Measurements from ENCODE around the gene CFDP1. TPM values are rescaled to one million over a fixed set of nuclear protein-coding genes. Genes with fewer than 3 reads are reported as not detected.
"Not testable (repeated sequence)": the region's sequence is repeated elsewhere in the genome, so short reads cannot be mapped to it uniquely, and the experiment has no call there.

The CFDP1 gene
- total RNA-seq, 1 donor from 2014 or later, result 35.4 TPM

DNA sequence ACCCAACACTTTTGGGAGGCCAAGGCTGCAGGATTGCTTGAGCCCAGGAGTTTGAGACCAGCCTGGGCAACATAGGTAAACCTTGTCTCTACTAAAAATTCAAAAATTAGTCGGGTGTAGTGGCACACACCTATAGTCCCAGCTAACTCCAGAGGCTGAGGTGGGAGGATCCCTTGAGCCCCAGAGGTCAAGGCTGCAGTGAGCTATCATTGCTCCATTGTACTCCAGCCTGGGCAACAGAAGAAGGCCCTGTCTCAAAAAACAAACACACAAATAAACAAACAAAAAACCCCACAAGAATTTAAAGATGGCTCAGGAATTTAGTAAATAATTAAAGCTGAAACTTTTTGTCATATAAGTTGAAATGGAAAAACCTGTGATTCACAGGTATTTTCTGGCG lies 33.5 kb upstream of the CFDP1 start:
- Mint-ChIP-seq H3K4me3 (no peak overlapping the region), H3K9me3 (no peaks in the 10 kb centered on the region), H3K27ac (no peak overlapping the region), H3K36me3 (ENCODE audit: low read depth) (peaks cover 2% of the 10 kb centered on the region), H3K4me1 (ENCODE audit: low read depth) (peaks cover 27% of the 10 kb centered on the region), H3K27me3 (ENCODE audit: insufficient read depth) (peaks cover 7% of the 10 kb centered on the region)
- DNase-seq (ENCODE audit: low spot score), result no peak
- intact Hi-C loops (cut with micrococcal nuclease), result loop anchor here (10.0 kb wide), 2 partner anchors 1172 to 1838 kb away; partner anchors contain the start of gene PSMD7

DNA sequence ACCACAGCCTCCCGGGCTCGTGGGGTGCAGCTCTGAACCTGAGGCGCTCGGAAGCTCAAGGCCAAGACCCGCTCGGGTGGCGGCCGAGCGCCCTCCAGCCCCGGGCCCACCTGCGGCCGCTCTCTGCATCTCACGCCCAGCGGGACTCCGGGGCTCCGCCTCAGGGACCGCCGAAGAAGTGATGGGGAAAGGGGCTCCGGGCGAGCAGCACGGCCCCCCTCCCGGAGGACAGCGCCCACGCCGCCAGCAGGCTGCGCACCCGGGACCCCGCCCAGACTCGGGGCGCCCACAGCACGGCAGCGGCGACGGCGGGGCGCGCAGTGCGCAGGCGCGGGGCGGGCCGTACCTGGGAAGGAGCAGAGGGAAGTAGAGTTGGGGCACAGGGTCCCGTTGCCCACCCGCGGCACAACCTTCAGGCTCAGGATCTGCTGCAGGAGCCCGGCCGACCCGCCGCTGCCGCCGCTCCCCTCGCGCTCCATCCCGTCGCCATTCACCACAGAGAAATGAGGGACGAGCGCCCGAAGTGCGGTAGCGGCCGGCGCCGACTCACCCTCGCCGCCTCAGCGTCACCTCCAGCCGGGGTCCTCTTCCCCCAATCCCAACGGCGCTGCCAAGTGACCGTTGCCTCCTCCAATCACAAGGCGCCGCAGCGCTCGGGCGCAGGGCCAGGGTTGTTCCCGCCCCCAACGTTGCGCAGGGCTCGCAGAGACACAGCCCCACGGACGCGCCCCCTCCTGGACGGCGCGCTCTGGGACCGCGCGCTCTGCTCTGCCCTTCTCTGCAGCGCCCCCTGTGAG lies 31.0 kb upstream of the CFDP1 start, which contains the start of gene TMEM170A:
TMEM170A (minus strand) TSS at position 568 of the 797 bp plus-strand sequence; CDS start at position 479, 89 bp downstream.
- DNase-seq (ENCODE audit: low spot score), result peak; percentile 99
- peak within 1 kb of the TSS; percentile 94 for H3K4me3 Mint-ChIP-seq
- no peaks in the 10 kb centered on the region for H3K9me3 Mint-ChIP-seq
- intact Hi-C loops (cut with micrococcal nuclease), result loop anchor here (1.0 to 10.0 kb wide), 15 partner anchors 31 to 1840 kb away; partner anchors contain the start of genes ADAT1, CFDP1, GABARAPL2 and KARS1
- peak within 1 kb of the TSS; percentile 95 for H3K27ac Mint-ChIP-seq
- peaks cover 45% of the 10 kb centered on the region for H3K4me1 Mint-ChIP-seq (ENCODE audit: low read depth)
- H3K27me3 Mint-ChIP-seq (ENCODE audit: insufficient read depth), result peaks cover 7% of the 10 kb centered on the region
- H3K36me3 Mint-ChIP-seq (ENCODE audit: low read depth), result peaks cover 14% of the 10 kb centered on the region

DNA sequence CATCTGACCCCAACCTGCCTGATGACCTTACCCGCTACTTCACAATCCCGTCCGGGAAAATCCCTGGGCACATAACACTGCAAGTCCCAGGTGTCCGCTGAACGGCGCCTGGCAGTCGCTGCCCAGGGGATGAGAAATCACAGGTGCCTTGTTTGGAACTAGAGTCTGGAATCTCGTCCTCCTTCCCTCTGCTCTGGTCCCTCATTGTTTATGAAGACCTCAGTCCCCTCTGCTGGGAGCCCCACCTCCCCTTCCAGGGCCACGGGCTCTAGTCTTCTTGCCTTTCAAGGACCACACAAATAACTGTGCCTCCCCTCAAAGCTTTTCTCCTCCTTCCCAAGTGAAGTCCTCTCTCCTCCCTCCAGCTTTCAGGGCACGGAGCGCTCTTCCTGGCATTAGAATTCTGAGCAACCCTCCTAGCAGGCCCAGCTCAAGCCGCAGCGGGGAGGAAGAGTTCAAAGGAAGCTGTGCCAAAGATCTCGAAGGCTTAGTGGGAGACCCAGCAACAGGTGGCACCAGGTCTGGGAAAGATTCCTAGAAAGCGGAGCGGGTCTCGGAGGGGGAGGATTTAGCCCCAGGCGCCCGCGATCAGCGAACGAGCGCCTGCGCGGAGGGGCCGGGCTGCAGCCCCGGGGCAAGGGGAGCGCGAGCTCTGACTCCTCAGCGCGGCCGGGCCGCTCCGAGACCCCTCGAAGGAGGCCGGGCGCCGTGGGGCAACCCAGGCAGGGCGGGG lies 30.3 kb upstream of the CFDP1 start:
- H3K9me3 Mint-ChIP-seq; DNase-seq (ENCODE audit: low spot score); H3K27me3 Mint-ChIP-seq (ENCODE audit: insufficient read depth): not testable (repeated sequence)
- Mint-ChIP-seq H3K36me3 (ENCODE audit: low read depth) (peaks cover 14% of the 10 kb centered on the region), H3K4me1 (ENCODE audit: low read depth) (peaks cover 45% of the 10 kb centered on the region), H3K4me3 (peak overlapping the region; percentile 94), H3K27ac (peak overlapping the region; percentile 95)
- intact Hi-C loops (cut with micrococcal nuclease), result loop anchor here (1.0 to 10.0 kb wide), 15 partner anchors 30 to 1841 kb away; partner anchors contain the start of genes ADAT1, CFDP1, GABARAPL2 and KARS1

DNA sequence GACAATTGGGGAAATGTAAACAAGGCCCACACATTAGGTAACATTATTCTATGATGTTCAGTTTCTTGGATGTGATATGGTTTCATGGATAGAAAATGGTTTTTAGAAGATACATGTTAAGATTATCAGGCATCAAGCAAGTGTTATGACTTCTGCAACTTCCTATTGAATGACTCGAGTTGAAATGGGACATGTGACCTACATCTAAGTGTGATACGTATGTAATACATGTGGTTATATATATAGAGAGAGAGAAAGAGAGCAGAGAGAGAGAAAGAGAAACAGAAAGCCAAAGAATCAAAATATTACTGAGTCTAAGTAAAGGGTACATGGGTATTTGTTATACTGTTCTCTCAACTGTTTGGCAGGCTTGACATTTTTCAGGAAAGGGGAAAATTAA lies 29.5 kb upstream of the CFDP1 start:
- Mint-ChIP-seq H3K4me1 (ENCODE audit: low read depth) (peaks cover 45% of the 10 kb centered on the region), H3K9me3 (no peaks in the 10 kb centered on the region), H3K36me3 (ENCODE audit: low read depth) (peaks cover 14% of the 10 kb centered on the region), H3K4me3 (peak overlapping the region; percentile 94), H3K27ac (peak overlapping the region; percentile 95), H3K27me3 (ENCODE audit: insufficient read depth) (peaks cover 7% of the 10 kb centered on the region)
- DNase-seq (ENCODE audit: low spot score), result no peak
- intact Hi-C loops (cut with micrococcal nuclease), result loop anchor here (1.0 to 10.0 kb wide), 4 partner anchors 13 to 1842 kb away; partner anchors contain the start of genes PSMD7 and RFWD3

DNA sequence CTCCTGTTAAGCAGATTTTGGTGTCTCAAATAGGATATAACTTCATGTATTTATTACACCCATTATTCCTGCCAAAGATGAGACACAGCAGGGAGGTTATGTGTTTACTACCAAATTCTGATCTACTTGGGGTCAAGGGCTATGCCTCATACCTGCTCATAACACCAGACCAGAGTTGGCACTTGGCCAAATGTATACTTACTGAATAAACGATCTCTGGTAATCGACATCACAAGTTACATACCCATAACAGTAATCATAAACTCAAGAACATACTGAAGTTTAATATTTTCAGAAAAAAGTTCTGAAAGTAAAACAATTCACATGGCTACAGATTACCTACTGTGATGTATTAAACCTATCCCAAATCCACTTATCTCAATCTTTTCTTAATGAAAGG lies 28.3 kb upstream of the CFDP1 start:
- Mint-ChIP-seq H3K27ac (peak overlapping the region; percentile 61), H3K9me3 (no peaks in the 10 kb centered on the region), H3K4me3 (no peak overlapping the region), H3K36me3 (ENCODE audit: low read depth) (peaks cover 14% of the 10 kb centered on the region), H3K4me1 (ENCODE audit: low read depth) (peaks cover 45% of the 10 kb centered on the region), H3K27me3 (ENCODE audit: insufficient read depth) (peaks cover 2% of the 10 kb centered on the region)
- intact Hi-C loops (cut with micrococcal nuclease), result loop anchor here (5.0 to 10.0 kb wide), 3 partner anchors 794 to 1843 kb away; partner anchors contain the start of genes PSMD7 and RFWD3
- DNase-seq (ENCODE audit: low spot score), result no peak

DNA sequence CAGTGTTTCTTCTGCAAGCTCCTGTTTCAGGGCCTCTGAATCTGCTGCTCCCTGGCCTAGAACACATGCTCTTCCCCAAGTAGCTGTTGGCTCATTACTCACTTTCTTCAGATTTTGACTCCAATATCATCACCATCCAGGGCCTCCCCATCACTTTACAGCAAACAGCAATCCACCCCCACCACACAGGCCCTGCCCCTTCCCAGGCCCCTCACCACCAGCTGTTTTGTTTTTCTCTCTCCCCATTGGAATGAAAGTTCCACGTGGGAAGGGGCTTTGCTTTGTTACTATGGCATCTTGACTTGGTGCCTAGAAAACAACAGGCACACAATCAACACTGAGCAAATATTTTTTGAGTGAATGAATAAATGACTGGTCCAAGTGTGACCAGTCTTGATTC lies 27.1 kb upstream of the CFDP1 start:
- H3K36me3 Mint-ChIP-seq (ENCODE audit: low read depth), result peaks cover 14% of the 10 kb centered on the region
- no peak overlapping the region for H3K4me3 Mint-ChIP-seq
- H3K27ac Mint-ChIP-seq, result peak overlapping the region; percentile 55
- peaks cover 45% of the 10 kb centered on the region for H3K4me1 Mint-ChIP-seq (ENCODE audit: low read depth)
- H3K9me3 Mint-ChIP-seq, result no peaks in the 10 kb centered on the region
- DNase-seq (ENCODE audit: low spot score), result no peak
- no peaks in the 10 kb centered on the region for H3K27me3 Mint-ChIP-seq (ENCODE audit: insufficient read depth)
- intact Hi-C loops (cut with micrococcal nuclease), result loop anchor here (5.0 to 10.0 kb wide), 3 partner anchors 793 to 1844 kb away; partner anchors contain the start of genes PSMD7 and RFWD3

DNA sequence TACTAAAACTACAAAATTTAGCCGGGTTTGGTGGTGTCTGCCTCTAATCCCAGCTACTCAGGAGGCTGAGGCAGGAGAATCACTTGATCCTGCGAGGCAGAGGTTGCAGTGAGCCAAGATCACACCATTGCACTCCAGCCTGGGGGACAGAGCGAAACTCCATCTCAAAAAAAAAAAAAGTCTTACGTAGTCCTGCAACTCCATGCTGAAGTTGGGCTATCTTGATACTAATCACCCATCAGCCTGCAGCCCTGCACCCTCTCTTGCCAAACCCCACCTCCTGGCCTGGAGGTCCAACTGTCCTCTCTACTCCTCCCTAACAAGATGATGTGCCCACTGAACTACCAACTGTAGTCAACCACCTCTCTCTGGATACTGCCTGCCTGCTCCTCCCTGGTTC lies 26.4 kb upstream of the CFDP1 start:
- peaks cover 40% of the 10 kb centered on the region for H3K4me1 Mint-ChIP-seq (ENCODE audit: low read depth)
- peaks cover 14% of the 10 kb centered on the region for H3K36me3 Mint-ChIP-seq (ENCODE audit: low read depth)
- no peak overlapping the region for H3K27ac Mint-ChIP-seq
- H3K27me3 Mint-ChIP-seq (ENCODE audit: insufficient read depth), result no peaks in the 10 kb centered on the region
- intact Hi-C loops (cut with micrococcal nuclease), result loop anchor here (5.0 to 10.0 kb wide), 3 partner anchors 792 to 1845 kb away; partner anchors contain the start of genes PSMD7 and RFWD3
- H3K9me3 Mint-ChIP-seq, result no peaks in the 10 kb centered on the region
- no peak for DNase-seq (ENCODE audit: low spot score)
- H3K4me3 Mint-ChIP-seq, result no peak overlapping the region

DNA sequence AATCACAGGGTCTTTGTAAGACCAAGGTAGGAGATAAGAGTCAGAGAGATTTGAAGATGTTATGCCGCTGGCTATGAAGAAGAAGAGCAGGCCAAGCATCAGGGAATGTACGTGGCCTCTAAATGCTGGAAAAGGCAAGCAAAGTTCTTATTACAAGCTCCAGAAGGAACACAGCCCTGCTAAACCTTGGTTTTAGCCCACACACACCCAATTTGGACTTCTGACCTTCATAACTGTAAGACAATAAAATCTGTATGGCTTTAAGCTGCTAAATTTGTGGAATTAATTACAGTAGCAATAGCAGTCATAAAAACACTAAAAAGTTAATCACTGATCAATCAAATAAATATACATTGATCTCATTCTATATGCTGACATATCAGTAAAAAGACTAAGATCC lies 25.1 kb upstream of the CFDP1 start:
- H3K4me3 Mint-ChIP-seq, result no peak overlapping the region
- DNase-seq (ENCODE audit: low spot score), result no peak
- H3K27me3 Mint-ChIP-seq (ENCODE audit: insufficient read depth), result no peaks in the 10 kb centered on the region
- no peak overlapping the region for H3K27ac Mint-ChIP-seq
- no peaks in the 10 kb centered on the region for H3K9me3 Mint-ChIP-seq
- peaks cover 14% of the 10 kb centered on the region for H3K36me3 Mint-ChIP-seq (ENCODE audit: low read depth)
- peaks cover 35% of the 10 kb centered on the region for H3K4me1 Mint-ChIP-seq (ENCODE audit: low read depth)
- intact Hi-C loops (cut with micrococcal nuclease), result no loop called here

DNA sequence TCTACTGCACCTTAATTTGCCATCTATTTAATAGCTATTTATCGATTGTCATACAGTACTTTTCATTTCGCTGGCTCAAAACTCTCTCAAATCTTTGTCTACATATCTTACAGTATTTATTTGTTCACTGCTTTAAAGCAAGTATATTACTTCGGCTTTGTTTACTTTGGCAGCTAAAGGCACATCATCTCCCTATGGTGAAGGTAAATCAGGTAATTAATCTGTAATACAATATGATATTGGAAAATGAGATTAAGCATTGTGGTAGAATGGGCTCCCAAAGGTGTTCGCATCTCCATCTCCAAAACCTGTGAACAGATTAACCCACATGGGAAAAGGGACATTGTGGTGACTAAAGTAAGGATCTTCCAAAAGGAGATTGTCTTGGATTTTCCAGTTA lies 24.7 kb upstream of the CFDP1 start:
- DNase-seq (ENCODE audit: low spot score), result no peak
- intact Hi-C loops (cut with micrococcal nuclease), result no loop called here
- Mint-ChIP-seq H3K9me3 (no peaks in the 10 kb centered on the region), H3K27ac (no peak overlapping the region), H3K4me3 (no peak overlapping the region), H3K4me1 (ENCODE audit: low read depth) (peaks cover 31% of the 10 kb centered on the region), H3K36me3 (ENCODE audit: low read depth) (peaks cover 14% of the 10 kb centered on the region), H3K27me3 (ENCODE audit: insufficient read depth) (no peaks in the 10 kb centered on the region)

DNA sequence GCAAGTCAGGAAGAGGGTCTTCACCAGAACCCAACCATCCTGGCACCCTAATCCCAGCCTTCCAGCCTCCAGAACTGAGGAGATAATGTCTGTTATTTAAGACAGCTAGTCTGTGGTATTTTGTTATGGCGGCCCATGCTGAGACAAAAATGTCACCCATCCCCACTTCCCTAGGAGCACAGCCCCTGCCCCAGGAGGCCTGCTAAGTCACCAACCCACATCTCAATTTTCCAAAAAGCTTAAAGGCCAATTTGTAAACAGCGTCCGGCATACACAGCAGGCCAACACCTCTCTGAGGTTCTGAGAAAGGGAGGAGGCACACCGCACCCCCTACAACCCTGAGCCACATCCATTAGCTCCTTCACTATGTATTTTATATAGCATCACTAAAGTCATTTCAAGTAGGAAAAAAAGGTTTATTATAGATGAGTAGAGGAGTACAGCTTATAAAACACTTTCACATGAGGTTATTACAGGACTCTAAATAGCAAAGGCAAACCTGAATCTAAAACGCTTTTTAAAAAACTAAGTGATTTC lies 24.2 kb upstream of the CFDP1 start:
- no peak for DNase-seq (ENCODE audit: low spot score)
- Mint-ChIP-seq H3K9me3 (no peaks in the 10 kb centered on the region), H3K27me3 (ENCODE audit: insufficient read depth) (no peaks in the 10 kb centered on the region), H3K27ac (no peak overlapping the region), H3K4me3 (no peak overlapping the region), H3K36me3 (ENCODE audit: low read depth) (peaks cover 14% of the 10 kb centered on the region), H3K4me1 (ENCODE audit: low read depth) (peaks cover 26% of the 10 kb centered on the region)
- intact Hi-C loops (cut with micrococcal nuclease), result no loop called here

DNA sequence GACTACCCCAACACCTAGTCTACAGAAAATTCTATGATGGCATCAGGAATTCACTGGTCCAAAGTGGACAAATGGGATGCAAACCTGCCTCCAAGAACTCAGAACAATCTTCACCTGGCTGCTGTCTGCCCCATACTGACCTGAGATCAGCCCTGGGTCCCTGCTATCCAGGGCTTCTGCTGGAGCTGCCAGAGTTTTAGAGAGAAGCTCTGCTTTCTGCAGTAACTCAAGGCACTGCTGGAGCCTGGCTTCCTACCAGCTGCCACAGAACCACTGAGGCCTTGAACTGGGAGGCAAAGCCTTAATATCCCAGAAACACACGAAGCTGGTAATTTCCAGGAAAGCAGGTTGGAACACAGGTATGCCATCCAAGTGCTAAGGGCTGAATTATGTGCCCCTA lies 23.7 kb upstream of the CFDP1 start:
- H3K36me3 Mint-ChIP-seq (ENCODE audit: low read depth), result peaks cover 14% of the 10 kb centered on the region
- H3K4me3 Mint-ChIP-seq, result no peak overlapping the region
- H3K27ac Mint-ChIP-seq, result no peak overlapping the region
- H3K9me3 Mint-ChIP-seq, result no peaks in the 10 kb centered on the region
- intact Hi-C loops (cut with micrococcal nuclease), result no loop called here
- H3K27me3 Mint-ChIP-seq (ENCODE audit: insufficient read depth), result no peaks in the 10 kb centered on the region
- DNase-seq (ENCODE audit: low spot score), result no peak
- H3K4me1 Mint-ChIP-seq (ENCODE audit: low read depth), result peaks cover 20% of the 10 kb centered on the region

DNA sequence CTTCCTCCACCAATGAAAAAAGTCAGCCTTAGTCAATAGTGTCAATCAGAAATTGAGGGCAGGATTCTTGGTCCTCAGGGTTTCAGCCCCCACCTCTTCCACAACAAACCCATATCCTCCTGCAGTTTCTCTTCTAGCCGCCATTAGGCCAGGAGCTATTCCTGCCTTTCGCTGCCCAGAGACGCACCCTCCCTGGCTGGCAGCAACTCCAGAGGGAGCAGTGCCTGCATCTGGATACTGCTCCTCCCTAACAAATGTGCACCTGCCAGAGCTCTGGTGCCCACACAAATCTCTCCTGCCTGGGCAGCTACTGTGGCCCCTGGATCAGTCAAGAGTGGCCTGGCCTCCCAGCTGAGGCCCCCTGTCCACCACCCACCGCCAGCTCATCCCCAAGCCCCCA lies 23.2 kb upstream of the CFDP1 start:
- H3K27me3 Mint-ChIP-seq (ENCODE audit: insufficient read depth); DNase-seq (ENCODE audit: low spot score); H3K9me3 Mint-ChIP-seq; H3K4me3 Mint-ChIP-seq; H3K27ac Mint-ChIP-seq; intact Hi-C loops (cut with micrococcal nuclease): not testable (repeated sequence)
- H3K36me3 Mint-ChIP-seq (ENCODE audit: low read depth), result peaks cover 12% of the 10 kb centered on the region
- peaks cover 15% of the 10 kb centered on the region for H3K4me1 Mint-ChIP-seq (ENCODE audit: low read depth)

All from activated T-helper 1 cell treated with anti-CD3 and anti-CD28 coated beads, Interleukin-12 subunit alpha, Interleukin-12 subunit beta, Interleukin-2, Interleukin-4 antibody, amounts not matched to agents 30 ng/mL and 10 ng/mL and 1 ng/mL, durations not matched to agents 14 hours and 24 hours and 36 hours (primary cell).